Measurements from ENCODE around the gene GRB14.

DNA sequence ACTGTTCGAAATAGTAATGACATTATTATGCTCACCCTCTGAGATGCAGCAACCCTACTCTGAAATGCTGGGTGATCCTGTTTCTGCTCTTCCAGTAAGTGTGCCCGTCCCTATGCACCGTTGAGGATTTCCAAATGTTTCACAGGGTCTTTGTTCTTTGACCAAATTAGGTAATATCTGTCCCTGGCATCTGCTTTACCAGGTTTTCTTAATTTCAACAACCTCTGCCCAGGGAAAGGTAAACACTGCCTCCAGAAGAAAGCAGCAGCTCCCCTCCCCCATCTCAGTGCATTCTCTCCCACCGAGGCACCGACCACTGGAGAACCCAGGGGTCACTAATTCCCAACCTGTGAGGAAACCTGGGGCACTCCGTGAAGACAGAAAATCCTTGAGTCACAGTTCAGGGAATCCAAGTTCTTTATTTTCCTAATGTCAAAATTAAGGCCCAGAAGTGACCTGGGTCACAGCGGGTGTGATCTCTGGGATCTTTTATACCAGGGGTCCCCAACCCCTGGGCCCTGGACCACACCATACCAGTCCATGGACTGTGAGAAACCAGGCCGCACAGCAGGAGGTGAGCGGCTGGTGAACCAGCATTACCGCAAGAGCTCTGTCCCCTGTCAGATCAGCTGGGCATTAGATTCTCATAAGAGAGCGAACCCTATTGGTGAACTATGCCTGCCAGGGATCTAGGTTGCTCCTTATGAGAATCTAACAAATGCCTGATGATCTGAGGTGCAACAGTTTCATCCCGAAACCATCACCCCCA, 1.2 kb upstream of the GRB14 start:
- no peak for TF ChIP-seq CTCF (IDR thresholded peaks at IDR 0.05)
- no peak for TF ChIP-seq POLR2AphosphoS5 (IDR thresholded peaks at IDR 0.05)

All from prostate gland (tissue), 2 donors.